HCT116 (cell line): ENCODE results near the gene UGP2. TPM values are rescaled to one million over a fixed set of nuclear protein-coding genes. Genes with fewer than 3 reads are reported as not detected.

ENCODE experiments used
- ATAC-seq: fragments of 200-7000 bp; cut with Tn5 transposase; 2 replicates; pipeline ENCODE4 v1.9.1; 2020; ENCODE audit warnings: mild to moderate bottlenecking, moderate library complexity
- BruUV-seq: library from RNA; stranded (reverse); fragments of 400-500 nt; replicated peaks from 2 replicates; lab custom pipeline; 2021; lab: Mats Ljungman, UMichigan
- CTCF ChIA-PET: fragments of 300-600 bp; sonication (Branson Sonifier 250); formaldehyde crosslinking; loops from one replicate; lab custom pipeline; 2021; ENCODE audit warnings: antibody characterized with exemption; lab: Charles Lee
- POLR2A ChIA-PET: fragments of 300-600, 350-600 bp; sonication (Branson Sonifier 250); formaldehyde crosslinking; loops from one replicate; lab custom pipeline; 2021; ENCODE audit warnings: antibody characterized with exemption; lab: Charles Lee
- RAD21 ChIA-PET, 2 experiments: fragments of 300-600 bp; sonication (Branson Sonifier 250); formaldehyde crosslinking; loops; one replicate each; lab custom pipeline; 2023; ENCODE audit warnings: low total read pairs in 2 of 2; ENCODE audit not compliant: uncharacterized antibody in 2 of 2, unreplicated experiment in 2 of 2, low non-redundant PET in 1 of 2; lab: Charles Lee
- DNase-seq: peaks from one replicate; pipeline ENCODE4 v3.0.0-alpha.2; 2010; ENCODE audit warnings: low read depth, low spot score
- H2AFZ ChIP-seq: fragments of 200-600 bp; shearing (Covaris generic), sonication (generic); 2 replicates; pipeline ENCODE4 v1.6.1; 2017; ENCODE audit warnings: low read depth, mixed run types, mixed read lengths, antibody characterized with exemption, low read length; ENCODE audit not compliant: poor library complexity, severe bottlenecking
- H3K27ac ChIP-seq: 2 replicates; pipeline ENCODE4 v1.5.1; 2012; ENCODE audit warnings: low read depth, low read length
- H3K27me3 ChIP-seq: fragments of 200-600 bp; sonication (generic); 2 replicates; pipeline ENCODE4 v1.6.1; 2016; ENCODE audit warnings: mixed run types, low read length, mixed read lengths; ENCODE audit not compliant: insufficient read depth
- H3K36me3 ChIP-seq, 2 experiments: fragments of 200-500 bp in 1 of 2; fragments of 200-600 bp in 1 of 2; sonication (Bioruptor generic) in 1 of 2; sonication (generic) in 1 of 2; 2 replicates each; pipeline versions ENCODE4 v1.5.1 to v1.6.1; 2014 to 2016; ENCODE audit warnings: low read length in 2 of 2, inconsistent platforms in 1 of 2, mixed read lengths in 1 of 2, mixed run types in 1 of 2; ENCODE audit not compliant: insufficient read depth in 2 of 2, control insufficient read depth in 1 of 2
- H3K4me1 ChIP-seq, 2 experiments: fragments of 200-600 bp in 1 of 2; sonication (generic) in 1 of 2; 2 replicates each; pipeline versions ENCODE4 v1.5.1 to v1.6.1; 2012 to 2017; ENCODE audit warnings: low read length in 2 of 2, inconsistent platforms in 1 of 2, mild to moderate bottlenecking in 1 of 2, mixed read lengths in 1 of 2, mixed run types in 1 of 2, moderate library complexity in 1 of 2; ENCODE audit not compliant: insufficient read depth in 2 of 2, control insufficient read depth in 1 of 2
- H3K4me2 ChIP-seq: fragments of 200-600 bp; sonication (generic); 2 replicates; pipeline ENCODE4 v1.6.1; 2017; ENCODE audit warnings: mixed run types, low read length, mixed read lengths
- H3K4me3 ChIP-seq, 2 experiments: fragments of 200-600 bp in 1 of 2; sonication (generic) in 1 of 2; replicated peaks in 1 of 2; 2 replicates each; pipeline ENCODE4 v1.5.1; 2011 to 2016; ENCODE audit warnings: low read length in 2 of 2, control low read depth in 1 of 2, low read depth in 1 of 2, mild to moderate bottlenecking in 1 of 2, mixed read lengths in 1 of 2, mixed run types in 1 of 2
- H3K79me2 ChIP-seq: fragments of 200-600 bp; sonication (generic); 2 replicates; pipeline ENCODE4 v1.6.1; 2017; ENCODE audit warnings: mild to moderate bottlenecking, mixed run types, low read length, moderate library complexity, mixed read lengths; ENCODE audit not compliant: insufficient read depth
- H3K9ac ChIP-seq: fragments of 200-600 bp; sonication (generic); 2 replicates; pipeline ENCODE4 v1.6.1; 2016; ENCODE audit warnings: low read length, mixed read lengths
- H3K9me2 ChIP-seq: fragments of 200-600 bp; sonication (generic), shearing (Covaris generic); 2 replicates; pipeline ENCODE4 v1.6.1; 2017; ENCODE audit warnings: mixed run types, mild to moderate bottlenecking, moderate library complexity; ENCODE audit not compliant: insufficient read depth
- H3K9me3 ChIP-seq, 2 experiments: fragments of 200-500 bp in 1 of 2; fragments of 200-600 bp in 1 of 2; sonication (Bioruptor generic) in 1 of 2; sonication (generic) in 1 of 2; 2 replicates each; pipeline ENCODE4 v1.6.1; 2014 to 2017; ENCODE audit warnings: low read length in 2 of 2, mixed read lengths in 2 of 2, inconsistent platforms in 1 of 2, low read depth in 1 of 2, mild to moderate bottlenecking in 1 of 2, mixed run types in 1 of 2, moderate library complexity in 1 of 2; ENCODE audit not compliant: control insufficient read depth in 1 of 2, insufficient read depth in 1 of 2
- H4K20me1 ChIP-seq: fragments of 200-600 bp; sonication (generic), shearing (Covaris generic); 2 replicates; pipeline ENCODE4 v1.6.1; 2017; ENCODE audit warnings: mixed run types, mild to moderate bottlenecking, moderate library complexity; ENCODE audit not compliant: insufficient read depth
- ATF3 ChIP-seq: IDR thresholded peaks from 2 replicates; pipeline ENCODE4 v1.6.1; 2012
- CBX3 ChIP-seq: IDR thresholded peaks from 2 replicates; pipeline ENCODE4 v1.6.1; 2012; ENCODE audit warnings: low read depth
- CEBPB ChIP-seq: IDR thresholded peaks from 2 replicates; pipeline ENCODE4 v1.6.1; 2012; ENCODE audit warnings: low read depth
- CTCF ChIP-seq, 3 experiments: fragments of 200-600 bp in 1 of 3; sonication (generic) in 1 of 3; IDR thresholded peaks in 2 of 3; conservative IDR thresholded peaks in 1 of 3; 2 replicates each; pipeline ENCODE4 v1.5.1; 2012 to 2017; ENCODE audit warnings: low read depth in 2 of 3, low read length in 2 of 3, antibody characterized with exemption in 1 of 3, borderline replicate concordance in 1 of 3, control low read depth in 1 of 3, mild to moderate bottlenecking in 1 of 3, mixed read lengths in 1 of 3, mixed run types in 1 of 3, moderate library complexity in 1 of 3; ENCODE audit not compliant: insufficient read depth in 1 of 3
- EGR1 ChIP-seq: IDR thresholded peaks from 2 replicates; pipeline ENCODE4 v1.6.1; 2012; ENCODE audit warnings: low read depth
- ELF1 ChIP-seq: IDR thresholded peaks from 2 replicates; pipeline ENCODE4 v1.6.1; 2012; ENCODE audit warnings: low read depth, borderline replicate concordance
- EZH2 ChIP-seq: fragments of 200-600 bp; sonication (generic); IDR thresholded peaks from 2 replicates; pipeline ENCODE4 v1.6.1; 2017; ENCODE audit warnings: antibody characterized with exemption, mixed run types
- JUND ChIP-seq: IDR thresholded peaks from 2 replicates; pipeline ENCODE4 v1.6.1; 2012
- MAX ChIP-seq: IDR thresholded peaks from 2 replicates; pipeline ENCODE4 v1.6.1; 2012
- SIN3A ChIP-seq: IDR thresholded peaks from 2 replicates; pipeline ENCODE4 v1.6.1; 2012; ENCODE audit warnings: low read depth
- SP1 ChIP-seq: IDR thresholded peaks from 2 replicates; pipeline ENCODE4 v1.6.1; 2012; ENCODE audit warnings: low read depth
- TCF7L2 ChIP-seq: IDR thresholded peaks from 2 replicates; pipeline ENCODE4 v1.7.0; 2011; ENCODE audit warnings: borderline replicate concordance, inconsistent platforms; ENCODE audit not compliant: insufficient read depth, insufficient read length; ENCODE audit errors: extremely low read depth
- YY1 ChIP-seq: IDR thresholded peaks from 2 replicates; pipeline ENCODE4 v1.6.1; 2011; ENCODE audit warnings: low read length, low read depth, moderate library complexity, mild to moderate bottlenecking; ENCODE audit not compliant: insufficient replicate concordance; ENCODE audit errors: extremely low read depth
- ZBTB33 ChIP-seq: IDR thresholded peaks from 2 replicates; pipeline ENCODE4 v1.6.1; 2011; ENCODE audit warnings: mild to moderate bottlenecking, low read length, moderate library complexity; ENCODE audit not compliant: insufficient replicate concordance; ENCODE audit errors: extremely low read depth
- ZFX ChIP-seq: fragments of 450-650 bp; IDR thresholded peaks from 2 replicates; pipeline ENCODE4 v1.6.1; 2017
- ZNF274 ChIP-seq: fragments of 200-500 bp; sonication (Bioruptor generic); IDR thresholded peaks from 2 replicates; pipeline ENCODE4 v1.6.1; 2014; ENCODE audit warnings: mild to moderate bottlenecking, low read depth, low read length, inconsistent platforms
- intact Hi-C: fragments of 100-400 bp; cut with micrococcal nuclease; formaldehyde crosslinking; loops from 2 replicates; pipeline ENCODE4 v1.10.0; 2022
- total RNA-seq: library from RNA; stranded (reverse); gene quantifications from one replicate; pipeline ENCODE4 v1.2.1, GENCODE V29; 2021; ENCODE audit not compliant: unreplicated experiment

UGP2 gene
- total RNA-seq, 1 experiment from 2014 or later = 57.1 TPM

- TF ChIP-seq TCF7L2 (no peak), SP1 (no peak), EZH2 (no peak), CEBPB (peak; percentile 91), ATF3 (no peak)
Observed at GRCh38 chr2:63842149-63843061, 709 bp downstream of the UGP2 start (continued).

- Histone ChIP-seq H3K9me2 (no peaks in the 10 kb centered on the region), H3K27me3 (no peaks in the 10 kb centered on the region), H3K4me1 (peaks cover 7 to 18% of the 10 kb centered on the region in 2 experiments; a peak in 3 of 4 replicates), H3K9me3 (no peaks in the 10 kb centered on the region), H3K79me2 (peaks cover 62% of the 10 kb centered on the region), H3K4me2 (peak overlapping the region; percentile 90), H3K27ac (no peak overlapping the region), H3K9ac (no peak overlapping the region), H2AFZ (no peak overlapping the region), H3K36me3 (no peaks in the 10 kb centered on the region), H4K20me1 (no peaks in the 10 kb centered on the region), H3K4me3 (peak overlapping the region; percentile 80 to 84; a peak in 2 of 4 replicates)
- TF ChIP-seq EGR1 = no peak
- TF ChIP-seq ZNF274 = no peak
- no peak for TF ChIP-seq JUND
- TF ChIP-seq SP1 = no peak
- no peak for TF ChIP-seq CBX3
- TF ChIP-seq TCF7L2 = no peak
- TF ChIP-seq MAX = no peak
- no peak for TF ChIP-seq SIN3A
- TF ChIP-seq ZBTB33 = no peak
- TF ChIP-seq ELF1 = no peak
- no peak for TF ChIP-seq YY1
- no peak for TF ChIP-seq ZFX
- no peak for TF ChIP-seq CTCF (IDR thresholded peaks at IDR 0.05 in 2 of 3, conservative IDR thresholded peaks at IDR 0.05 in 1 of 3; ENCODE audit: borderline replicate concordance in 1 of 3, insufficient read depth in 1 of 3, low read depth in 2 of 3, low read length in 2 of 3)
- no peak for TF ChIP-seq ATF3
- no TSS peak for BruUV-seq
- intact Hi-C loops = loop anchor here (5.0 kb wide), 1 partner anchor 146 kb away; no protein-coding TSS in a partner anchor
- ATAC-seq = no peak
- no peak for DNase-seq
- ChIA-PET POLR2A (interaction anchor here (1.2 to 2.3 kb wide), 2 partner anchors 144 to 255 kb away, joined by 4 to 14 read pairs; partner anchors contain the start of genes MDH1 and WDPCP), CTCF (interaction anchor here (2.1 to 4.8 kb wide), 2 partner anchors 18 to 144 kb away, joined by 7 to 16 read pairs; no protein-coding TSS in a partner anchor), RAD21 (no interaction called here)
Observed at GRCh38 chr2:63843093-63843492, 1.4 kb downstream of the UGP2 start.
